HepG2 (cell line): ENCODE measurements around the gene CYB561. TPM values are rescaled to one million over a fixed set of nuclear protein-coding genes. Genes with fewer than 3 reads are reported as not detected.

Experiments used
- ATAC-seq: fragments of 200-7000 bp; cut with Tn5 transposase; 3 replicates; pipeline ENCODE4 v1.9.1; 2020; ENCODE audit warnings: mild to moderate bottlenecking, moderate library complexity
- BruUV-seq: library from RNA; stranded (reverse); fragments of 400-500 nt; replicated peaks from 2 replicates; lab custom pipeline; 2021; lab: Mats Ljungman, UMichigan
- CTCF ChIA-PET: fragments of 300-600 bp; formaldehyde crosslinking; extraction: SDS; loops from one replicate; lab custom pipeline; 2021; ENCODE audit warnings: low total read pairs, inconsistent platforms, low intra/inter-chr PET ratio; lab: Yijun Ruan, JAX
- POLR2A ChIA-PET: fragments of 350-600 bp; sonication (Branson Sonifier 250); formaldehyde crosslinking; loops from one replicate; lab custom pipeline; 2020; ENCODE audit warnings: antibody characterized with exemption, inconsistent platforms; lab: Yijun Ruan, JAX
- DNase-seq: peaks from one replicate; pipeline ENCODE4 v3.0.0-alpha.2; 2015; ENCODE audit warnings: low spot score
- FAIRE-seq: peaks from 3 replicates; lab custom pipeline; 2011; peaks lifted over from hg19 to GRCh38; lab: Jason Lieb, UNC
- H2AFZ ChIP-seq: one replicate; pipeline ENCODE4 v1.6.1; 2011; ENCODE audit warnings: low read length, inconsistent platforms
- H3K27ac ChIP-seq: fragments of 300-600 bp; 3 replicates; pipeline ENCODE4 v1.8.0; 2011; ENCODE audit warnings: mixed run types, mild to moderate bottlenecking, mixed read lengths, low read length, inconsistent platforms; ENCODE audit not compliant: insufficient read depth; ENCODE audit errors: extremely low read length
- H3K27me3 ChIP-seq, 2 experiments: fragments of 200-600 bp in 1 of 2; 2 replicates in 1 of 2; 3 replicates in 1 of 2; pipeline versions ENCODE4 v1.6.0 to v1.8.0; 2011; ENCODE audit warnings: low read length in 2 of 2, mild to moderate bottlenecking in 2 of 2, moderate library complexity in 2 of 2, inconsistent platforms in 1 of 2; ENCODE audit not compliant: insufficient read depth in 2 of 2, control insufficient read depth in 1 of 2
- H3K36me3 ChIP-seq, 2 experiments: fragments of 200-600 bp in 1 of 2; replicated peaks in 1 of 2; 2 replicates in 1 of 2; 3 replicates in 1 of 2; pipeline versions ENCODE4 v1.5.1 to v1.8.0; 2011; ENCODE audit warnings: low read length in 2 of 2, inconsistent platforms in 1 of 2; ENCODE audit not compliant: insufficient read depth in 2 of 2, control insufficient read depth in 1 of 2
- H3K4me1 ChIP-seq: 2 replicates; pipeline ENCODE4 v1.5.1; 2012; ENCODE audit warnings: low read length, inconsistent platforms; ENCODE audit not compliant: insufficient read depth
- H3K4me2 ChIP-seq: 2 replicates; pipeline ENCODE4 v1.6.0; 2011; ENCODE audit warnings: low read depth, low read length, inconsistent platforms
- H3K4me3 ChIP-seq, 3 experiments: fragments of 200-600 bp in 1 of 3; sonication (generic), shearing (Covaris generic) in 1 of 3; replicated peaks in 1 of 3; 2 replicates each; pipeline ENCODE4 v1.5.1; 2011 to 2016; ENCODE audit warnings: low read length in 3 of 3, inconsistent platforms in 2 of 3, low read depth in 2 of 3, mild to moderate bottlenecking in 2 of 3, control low read depth in 1 of 3, mixed read lengths in 1 of 3; ENCODE audit not compliant: insufficient read depth in 1 of 3
- H3K79me2 ChIP-seq: one replicate; pipeline ENCODE4 v1.6.1; 2011; ENCODE audit warnings: low read length, inconsistent platforms; ENCODE audit not compliant: insufficient read depth
- H3K9ac ChIP-seq: 2 replicates; pipeline ENCODE4 v1.6.0; 2011; ENCODE audit warnings: mild to moderate bottlenecking, low read depth, low read length, inconsistent platforms; ENCODE audit not compliant: insufficient read depth
- H3K9me3 ChIP-seq: 2 replicates; pipeline ENCODE4 v1.5.1; 2012; ENCODE audit warnings: mild to moderate bottlenecking, low read length
- H4K20me1 ChIP-seq: 2 replicates; pipeline ENCODE4 v1.6.0; 2011; ENCODE audit warnings: inconsistent platforms, mild to moderate bottlenecking, low read length, moderate library complexity; ENCODE audit not compliant: insufficient read depth
- ARID2 ChIP-seq: sonication (generic); formaldehyde crosslinking; IDR thresholded peaks from 2 replicates; pipeline ENCODE4 v1.8.1; 2022; ENCODE audit warnings: mild to moderate bottlenecking, missing genetic modification reagents, borderline replicate concordance
- ATF7 ChIP-seq, 2 experiments: fragments of 450-650 bp in 1 of 2; sonication (generic) in 1 of 2; formaldehyde crosslinking in 1 of 2; IDR thresholded peaks; 2 replicates each; pipeline versions ENCODE4 v1.4.0 to v1.6.1; 2016 to 2020; ENCODE audit warnings: antibody characterized with exemption in 1 of 2, mild to moderate bottlenecking in 1 of 2, missing genetic modification reagents in 1 of 2
- ELF1 ChIP-seq: sonication (generic); formaldehyde crosslinking; IDR thresholded peaks from 2 replicates; pipeline ENCODE4 v1.4.0; 2020; ENCODE audit warnings: missing genetic modification reagents
- ELF3 ChIP-seq: IDR thresholded peaks from 2 replicates; pipeline ENCODE4 v1.6.1; 2016; ENCODE audit warnings: missing genetic modification reagents, missing compliant biosample characterization
- GABPA ChIP-seq, 2 experiments: IDR thresholded peaks; 2 replicates each; pipeline ENCODE4 v1.6.1; 2011 to 2016; ENCODE audit warnings: low read depth in 2 of 2, low read length in 1 of 2, missing biosample characterization in 1 of 2, missing genetic modification characterization in 1 of 2
- GABPB1 ChIP-seq: IDR thresholded peaks from 2 replicates; pipeline ENCODE4 v1.6.1; 2016; ENCODE audit warnings: mild to moderate bottlenecking, missing genetic modification reagents, moderate library complexity, missing compliant biosample characterization
- HOXA3 ChIP-seq: sonication (generic); formaldehyde crosslinking; IDR thresholded peaks from 2 replicates; pipeline ENCODE4 v1.5.0; 2020; ENCODE audit warnings: missing genetic modification reagents
- KAT8 ChIP-seq: IDR thresholded peaks from 2 replicates; pipeline ENCODE4 v1.6.1; 2016; ENCODE audit warnings: missing genetic modification reagents, missing compliant biosample characterization
- MEIS2 ChIP-seq: sonication (generic); formaldehyde crosslinking; IDR thresholded peaks from 2 replicates; pipeline ENCODE4 v1.9.0; 2021; ENCODE audit warnings: mild to moderate bottlenecking, missing genetic modification reagents
- SETDB1 ChIP-seq: sonication (generic); formaldehyde crosslinking; IDR thresholded peaks from 2 replicates; pipeline ENCODE4 v1.5.1; 2020; ENCODE audit warnings: missing genetic modification reagents, mild to moderate bottlenecking, borderline replicate concordance
- SUZ12 ChIP-seq: fragments of 150-350 bp; IDR thresholded peaks from 2 replicates; pipeline ENCODE4 v1.6.1; 2014; ENCODE audit warnings: low read depth, low read length
- ZNF260 ChIP-seq: sonication (generic); formaldehyde crosslinking; IDR thresholded peaks from 2 replicates; pipeline ENCODE4 v1.4.0; 2020; ENCODE audit warnings: missing genetic modification reagents, low read depth, mild to moderate bottlenecking, borderline replicate concordance
- ZNF3 ChIP-seq: IDR thresholded peaks from 2 replicates; pipeline ENCODE4 v1.7.0; 2017; ENCODE audit warnings: inconsistent platforms
- ZNF33A ChIP-seq: sonication (generic); formaldehyde crosslinking; IDR thresholded peaks from 2 replicates; pipeline ENCODE4 v1.5.1; 2020; ENCODE audit warnings: missing genetic modification reagents, mild to moderate bottlenecking, moderate library complexity, borderline replicate concordance
- WGBS: methylation state at CpG from one replicate; pipeline ENCODE4 v1.1.6; 2017; ENCODE audit warnings: low lambda C conversion rate; 5-methylcytosine and 5-hydroxymethylcytosine counted together
- in situ Hi-C: cut with HindIII; loops from 2 replicates; pipeline ENCODE4 v1.10.0; 2017; ENCODE audit warnings: low pct_unique_long_range_greater_than_20kb; ENCODE audit not compliant: extremely low pct_ligation_motif_present
- intact Hi-C: fragments of 100-400 bp; cut with micrococcal nuclease; formaldehyde crosslinking; loops from one replicate; pipeline ENCODE4 v1.10.0; 2022; ENCODE audit not compliant: unreplicated experiment
- polyA plus RNA-seq, 8 experiments: library from polyadenylated mRNA; depleted of rRNA in 3 of 8; stranded (reverse) in 7 of 8; unstranded in 1 of 8; fragments of >200 nt; fragmentation: Illumina TruSeq in 4 of 8; extraction: Trizol in 4 of 8; gene quantifications; 2 replicates each; pipeline versions ENCODE4 v1.2.1 to v1.2.3, GENCODE V29; 2011 to 2016; ENCODE audit warnings: low read depth in 4 of 8, missing spikeins in 1 of 8, mixed read lengths in 1 of 8; ENCODE audit not compliant: insufficient read depth in 1 of 8
- total RNA-seq, 5 experiments: library from RNA; depleted of rRNA; stranded (reverse); fragments of >200 nt; fragmentation: Illumina TruSeq; extraction: Trizol; gene quantifications; 2 replicates each; pipeline ENCODE4 v1.2.3, GENCODE V29; 2016; ENCODE audit warnings: low read depth in 1 of 5
- TF ChIP-seq, protein P1 (sequence below): sonication (generic); formaldehyde crosslinking; IDR thresholded peaks from 2 replicates; pipeline ENCODE4 v1.5.0; 2020; ENCODE audit warnings: mild to moderate bottlenecking, missing genetic modification reagents
- TF ChIP-seq, protein P2 (sequence below): IDR thresholded peaks from 2 replicates; pipeline ENCODE4 v1.6.1; 2016; ENCODE audit warnings: missing compliant biosample characterization, missing genetic modification reagents, borderline replicate concordance
- TF ChIP-seq, protein P3 (sequence below): fragments of 450-650 bp; IDR thresholded peaks from 2 replicates; pipeline ENCODE4 v1.6.1; 2017
- TF ChIP-seq, protein P4 (sequence below): sonication (generic); formaldehyde crosslinking; IDR thresholded peaks from 2 replicates; pipeline ENCODE4 v1.5.1; 2020; ENCODE audit warnings: mild to moderate bottlenecking, moderate library complexity, missing genetic modification reagents

Gene CYB561
- total and polyA plus RNA-seq, 2 of the 13 experiments (the other 11 are each of a cell fraction or from before 2014, with no cell fraction given): 1.5 to 6.7 TPM

DNA sequence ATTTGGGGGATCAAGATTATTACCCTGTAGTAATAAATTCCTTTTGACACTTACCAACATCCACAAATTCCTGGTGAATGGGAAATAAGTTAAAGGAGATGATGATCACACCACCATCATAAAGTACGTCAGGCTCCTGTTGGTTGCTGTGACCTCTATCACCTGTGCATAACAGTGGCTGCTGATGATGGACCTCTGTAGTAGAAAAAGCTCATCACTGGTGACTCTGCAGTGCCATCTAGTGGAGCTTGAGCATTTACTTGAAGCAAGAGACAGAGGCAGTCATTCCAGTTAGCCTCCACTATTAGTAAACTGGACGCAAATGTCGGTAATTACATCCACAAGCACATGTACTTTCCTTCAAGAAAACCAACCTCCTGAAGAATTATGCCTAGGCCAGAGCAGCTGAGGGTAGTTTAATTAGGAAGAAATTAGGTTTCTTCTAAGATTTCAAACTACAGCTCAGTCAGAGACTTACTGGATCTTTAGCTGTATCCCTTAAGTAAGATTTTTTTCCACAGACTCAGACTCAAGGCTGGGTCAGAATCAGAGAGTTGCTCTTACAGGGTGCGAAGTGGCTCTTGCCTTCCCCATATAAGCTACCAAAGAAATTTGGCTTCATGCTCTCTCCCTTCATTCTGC, 39.3 kb downstream of the CYB561 start:
- H4K20me1 ChIP-seq: no peaks in the 10 kb centered on the region
- no peak overlapping the region for H3K27ac ChIP-seq
- 2% methylated on average over 4 of the region's 4 CpGs for WGBS
- no peak overlapping the region for H2AFZ ChIP-seq
- ChIA-PET CTCF (interaction anchor here (1.0 to 2.4 kb wide), 6 partner anchors 72 to 734 kb away, joined by 3 to 11 read pairs (median 6); no protein-coding TSS in a partner anchor), POLR2A (interaction anchor here (1.3 kb wide), 1 partner anchor 215 kb away, joined by 6 read pairs; the partner anchor contains the start of gene MAP3K3)
- no peak overlapping the region for H3K9ac ChIP-seq
- no peak overlapping the region for H3K4me2 ChIP-seq
- no TSS peak for BruUV-seq
- DNase-seq (peak; percentile 92), FAIRE-seq (peak; percentile 98), ATAC-seq (peak; percentile 98)
- intact Hi-C loops (loop anchor here (1.0 kb wide), 3 partner anchors 325 to 735 kb away; no protein-coding TSS in a partner anchor), in situ Hi-C loops (loop anchor here (10.0 kb wide), 1 partner anchor 292 kb away; no protein-coding TSS in a partner anchor)
- H3K4me1 ChIP-seq: peaks cover 6% of the 10 kb centered on the region
- H3K36me3 ChIP-seq: no peaks in the 10 kb centered on the region
- no peaks in the 10 kb centered on the region for H3K79me2 ChIP-seq
- H3K4me3 ChIP-seq: no peak overlapping the region
- H3K27me3 ChIP-seq: peaks cover 1 to 15% of the 10 kb centered on the region in 2 experiments
- H3K9me3 ChIP-seq: no peaks in the 10 kb centered on the region
- TF ChIP-seq MEIS2 (CRISPR knock-in tag): no peak
- TF ChIP-seq, protein P1, sequence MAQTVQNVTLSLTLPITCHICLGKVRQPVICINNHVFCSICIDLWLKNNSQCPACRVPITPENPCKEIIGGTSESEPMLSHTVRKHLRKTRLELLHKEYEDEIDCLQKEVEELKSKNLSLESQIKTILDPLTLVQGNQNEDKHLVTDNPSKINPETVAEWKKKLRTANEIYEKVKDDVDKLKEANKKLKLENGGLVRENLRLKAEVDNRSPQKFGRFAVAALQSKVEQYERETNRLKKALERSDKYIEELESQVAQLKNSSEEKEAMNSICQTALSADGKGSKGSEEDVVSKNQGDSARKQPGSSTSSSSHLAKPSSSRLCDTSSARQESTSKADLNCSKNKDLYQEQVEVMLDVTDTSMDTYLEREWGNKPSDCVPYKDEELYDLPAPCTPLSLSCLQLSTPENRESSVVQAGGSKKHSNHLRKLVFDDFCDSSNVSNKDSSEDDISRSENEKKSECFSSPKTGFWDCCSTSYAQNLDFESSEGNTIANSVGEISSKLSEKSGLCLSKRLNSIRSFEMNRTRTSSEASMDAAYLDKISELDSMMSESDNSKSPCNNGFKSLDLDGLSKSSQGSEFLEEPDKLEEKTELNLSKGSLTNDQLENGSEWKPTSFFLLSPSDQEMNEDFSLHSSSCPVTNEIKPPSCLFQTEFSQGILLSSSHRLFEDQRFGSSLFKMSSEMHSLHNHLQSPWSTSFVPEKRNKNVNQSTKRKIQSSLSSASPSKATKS (CRISPR knock-in tag): no peak
- TF ChIP-seq GABPB1 (CRISPR knock-in tag): no peak
- TF ChIP-seq HOXA3 (CRISPR knock-in tag): no peak
- no peak for TF ChIP-seq ELF1
- TF ChIP-seq, protein P2, sequence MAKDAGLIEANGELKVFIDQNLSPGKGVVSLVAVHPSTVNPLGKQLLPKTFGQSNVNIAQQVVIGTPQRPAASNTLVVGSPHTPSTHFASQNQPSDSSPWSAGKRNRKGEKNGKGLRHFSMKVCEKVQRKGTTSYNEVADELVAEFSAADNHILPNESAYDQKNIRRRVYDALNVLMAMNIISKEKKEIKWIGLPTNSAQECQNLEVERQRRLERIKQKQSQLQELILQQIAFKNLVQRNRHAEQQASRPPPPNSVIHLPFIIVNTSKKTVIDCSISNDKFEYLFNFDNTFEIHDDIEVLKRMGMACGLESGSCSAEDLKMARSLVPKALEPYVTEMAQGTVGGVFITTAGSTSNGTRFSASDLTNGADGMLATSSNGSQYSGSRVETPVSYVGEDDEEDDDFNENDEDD (CRISPR knock-in tag): no peak
- TF ChIP-seq KAT8 (CRISPR knock-in tag): no peak
- TF ChIP-seq, protein P3, sequence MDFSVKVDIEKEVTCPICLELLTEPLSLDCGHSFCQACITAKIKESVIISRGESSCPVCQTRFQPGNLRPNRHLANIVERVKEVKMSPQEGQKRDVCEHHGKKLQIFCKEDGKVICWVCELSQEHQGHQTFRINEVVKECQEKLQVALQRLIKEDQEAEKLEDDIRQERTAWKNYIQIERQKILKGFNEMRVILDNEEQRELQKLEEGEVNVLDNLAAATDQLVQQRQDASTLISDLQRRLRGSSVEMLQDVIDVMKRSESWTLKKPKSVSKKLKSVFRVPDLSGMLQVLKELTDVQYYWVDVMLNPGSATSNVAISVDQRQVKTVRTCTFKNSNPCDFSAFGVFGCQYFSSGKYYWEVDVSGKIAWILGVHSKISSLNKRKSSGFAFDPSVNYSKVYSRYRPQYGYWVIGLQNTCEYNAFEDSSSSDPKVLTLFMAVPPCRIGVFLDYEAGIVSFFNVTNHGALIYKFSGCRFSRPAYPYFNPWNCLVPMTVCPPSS: no peak
- no peak for TF ChIP-seq SETDB1 (CRISPR knock-in tag)
- no peak for TF ChIP-seq SUZ12
- TF ChIP-seq ZNF33A: no peak
- TF ChIP-seq ELF3 (CRISPR knock-in tag): 0 out of 2 replicates have a peak, but pooled peaks have one; percentile 26
- TF ChIP-seq ZNF260 (CRISPR knock-in tag): no peak
- TF ChIP-seq ATF7 (IDR thresholded peaks at IDR 0.05): no peak
- no peak for TF ChIP-seq ATF7 (CRISPR knock-in tag; IDR thresholded peaks at IDR 0.05)
- TF ChIP-seq ZNF3 (CRISPR knock-in tag): no peak
- TF ChIP-seq GABPA (IDR thresholded peaks at IDR 0.05; ENCODE audit: low read depth, low read length): no peak
- TF ChIP-seq GABPA (CRISPR knock-in tag; IDR thresholded peaks at IDR 0.05; ENCODE audit: low read depth): no peak; the same call in 1 of the 2 replicates
- TF ChIP-seq ARID2 (CRISPR knock-in tag): no peak
- TF ChIP-seq, protein P4, sequence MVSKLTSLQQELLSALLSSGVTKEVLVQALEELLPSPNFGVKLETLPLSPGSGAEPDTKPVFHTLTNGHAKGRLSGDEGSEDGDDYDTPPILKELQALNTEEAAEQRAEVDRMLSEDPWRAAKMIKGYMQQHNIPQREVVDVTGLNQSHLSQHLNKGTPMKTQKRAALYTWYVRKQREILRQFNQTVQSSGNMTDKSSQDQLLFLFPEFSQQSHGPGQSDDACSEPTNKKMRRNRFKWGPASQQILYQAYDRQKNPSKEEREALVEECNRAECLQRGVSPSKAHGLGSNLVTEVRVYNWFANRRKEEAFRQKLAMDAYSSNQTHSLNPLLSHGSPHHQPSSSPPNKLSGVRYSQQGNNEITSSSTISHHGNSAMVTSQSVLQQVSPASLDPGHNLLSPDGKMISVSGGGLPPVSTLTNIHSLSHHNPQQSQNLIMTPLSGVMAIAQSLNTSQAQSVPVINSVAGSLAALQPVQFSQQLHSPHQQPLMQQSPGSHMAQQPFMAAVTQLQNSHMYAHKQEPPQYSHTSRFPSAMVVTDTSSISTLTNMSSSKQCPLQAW (CRISPR knock-in tag): no peak
